K562 (cell line): ENCODE results near the gene TRABD. TPM values are rescaled to one million over a fixed set of nuclear protein-coding genes. Genes with fewer than 3 reads are reported as not detected.

Source experiments
- ATAC-seq: fragments of 200-7000 bp; cut with Tn5 transposase; 3 replicates; pipeline ENCODE4 v1.9.1; 2020; ENCODE audit warnings: moderate library complexity
- BruUV-seq: library from RNA; stranded (reverse); fragments of 400-500 nt; replicated peaks from 2 replicates; lab custom pipeline; 2021; lab: Mats Ljungman, UMichigan
- CTCF ChIA-PET: fragments of 300-600 bp; formaldehyde crosslinking; extraction: SDS; loops from one replicate; lab custom pipeline; 2021; ENCODE audit warnings: low intra/inter-chr PET ratio; lab: Yijun Ruan, JAX
- POLR2A ChIA-PET: fragments of 300-600, 350-650 bp; sonication (Branson Sonifier 250); formaldehyde crosslinking; extraction: SDS; loops from one replicate; lab custom pipeline; 2021; ENCODE audit warnings: antibody characterized with exemption, inconsistent platforms; lab: Yijun Ruan, JAX
- DNase-seq, 4 experiments: peaks; one replicate each; pipeline versions ENCODE4 v3.0.0 to v3.0.0-alpha.2; 2011 to 2018; ENCODE audit warnings: low spot score in 3 of 4, mixed read lengths in 3 of 4; ENCODE audit errors: extremely low read depth in 1 of 4
- FAIRE-seq: peaks from 2 replicates; lab custom pipeline; 2011; peaks lifted over from hg19 to GRCh38; lab: Jason Lieb, UNC
- H2AFZ ChIP-seq: 2 replicates; pipeline ENCODE4 v1.6.0; 2011; ENCODE audit warnings: low read depth, low read length, control low read depth, inconsistent platforms
- H3K27ac ChIP-seq: fragments of 200-600 bp; 3 replicates; pipeline ENCODE4 v1.8.0; 2011; ENCODE audit warnings: low read depth, mild to moderate bottlenecking, control low read depth, inconsistent platforms, low read length, moderate library complexity, mixed read lengths; ENCODE audit errors: extremely low read depth
- H3K27me3 ChIP-seq, 2 experiments: fragments of 300-600 bp in 1 of 2; 2 replicates in 1 of 2; 3 replicates in 1 of 2; pipeline versions ENCODE4 v1.6.0 to v1.8.0; 2011; ENCODE audit warnings: inconsistent platforms in 2 of 2, low read length in 2 of 2, mild to moderate bottlenecking in 1 of 2, mixed read lengths in 1 of 2, moderate library complexity in 1 of 2; ENCODE audit not compliant: control insufficient read depth in 2 of 2, insufficient read depth in 2 of 2
- H3K36me3 ChIP-seq: fragments of 300-600 bp; 3 replicates; pipeline ENCODE4 v1.8.0; 2011; ENCODE audit warnings: mild to moderate bottlenecking, low read length, inconsistent platforms; ENCODE audit not compliant: control insufficient read depth, insufficient read depth
- H3K4me1 ChIP-seq, 2 experiments: fragments of 200-600 bp in 1 of 2; replicated peaks in 1 of 2; 2 replicates in 1 of 2; 3 replicates in 1 of 2; pipeline versions ENCODE4 v1.5.1 to v1.8.0; 2011; ENCODE audit warnings: inconsistent platforms in 2 of 2, low read length in 2 of 2, mild to moderate bottlenecking in 1 of 2, mixed read lengths in 1 of 2, moderate library complexity in 1 of 2; ENCODE audit not compliant: control insufficient read depth in 2 of 2, insufficient read depth in 2 of 2
- H3K4me2 ChIP-seq: 2 replicates; pipeline ENCODE4 v1.6.1; 2011; ENCODE audit warnings: low read length, control low read depth, inconsistent platforms, mixed read lengths; ENCODE audit not compliant: insufficient read depth
- H3K4me3 ChIP-seq: fragments of 200-600 bp; sonication (generic), shearing (Covaris generic); 2 replicates; pipeline ENCODE4 v1.5.1; 2016; ENCODE audit warnings: control low read depth, inconsistent platforms
- H3K79me2 ChIP-seq: fragments of 200-600 bp; 3 replicates; pipeline ENCODE4 v1.8.0; 2011; ENCODE audit warnings: low read length, inconsistent platforms; ENCODE audit not compliant: control insufficient read depth, insufficient read depth
- H3K9ac ChIP-seq, 2 experiments: 2 replicates each; pipeline versions ENCODE4 v1.6.0 to v1.6.1; 2011; ENCODE audit warnings: low read depth in 2 of 2, low read length in 2 of 2, control low read depth in 1 of 2, inconsistent platforms in 1 of 2, mild to moderate bottlenecking in 1 of 2, mixed read lengths in 1 of 2; ENCODE audit not compliant: insufficient read depth in 1 of 2
- H3K9me1 ChIP-seq: one replicate; pipeline ENCODE4 v1.6.0; 2011; ENCODE audit warnings: inconsistent platforms, mild to moderate bottlenecking, low read length, moderate library complexity; ENCODE audit not compliant: control insufficient read depth, insufficient read depth
- H3K9me3 ChIP-seq: replicated peaks from 2 replicates; pipeline ENCODE4 v1.5.1; 2011; ENCODE audit warnings: low read depth, low read length, inconsistent platforms; ENCODE audit not compliant: control insufficient read depth, insufficient read depth
- H4K20me1 ChIP-seq: replicated peaks from 2 replicates; pipeline ENCODE4 v1.6.1; 2011; ENCODE audit warnings: low read length, inconsistent platforms, mixed read lengths; ENCODE audit not compliant: control insufficient read depth, insufficient read depth
- BRD4 ChIP-seq: fragments of 200-600 bp; sonication (generic); IDR thresholded peaks from 2 replicates; pipeline ENCODE4 v1.6.1; 2017; ENCODE audit warnings: inconsistent platforms
- GTF2F1 ChIP-seq: IDR thresholded peaks from 2 replicates; pipeline ENCODE4 v1.6.1; 2011; ENCODE audit warnings: low read depth, low read length, improper control_type of control experiment
- HES1 ChIP-seq: fragments of 450-650 bp; IDR thresholded peaks from 2 replicates; pipeline ENCODE4 v1.6.1; 2016; ENCODE audit warnings: low read depth, mild to moderate bottlenecking, moderate library complexity
- MAX ChIP-seq: sonication (generic); formaldehyde crosslinking; IDR thresholded peaks from 2 replicates; pipeline ENCODE4 v1.9.0; 2022; ENCODE audit warnings: mild to moderate bottlenecking, missing genetic modification reagents
- MBD1 ChIP-seq: fragments of 250-450 bp; sonication (Bioruptor Pico); IDR thresholded peaks from 2 replicates; pipeline ENCODE4 v1.8.0; 2022; ENCODE audit warnings: inconsistent platforms
- MLX ChIP-seq, 2 experiments: fragments of 450-650 bp in 1 of 2; sonication (generic) in 1 of 2; formaldehyde crosslinking; conservative IDR thresholded peaks; 2 replicates each; pipeline versions ENCODE4 v1.4.0 to v1.8.1; 2020 to 2022; ENCODE audit warnings: mild to moderate bottlenecking in 1 of 2, missing genetic modification reagents in 1 of 2
- SMAD1 ChIP-seq: fragments of 150-350 bp; IDR thresholded peaks from 2 replicates; pipeline ENCODE4 v1.6.1; 2014; ENCODE audit warnings: low read length, low read depth; ENCODE audit not compliant: partially characterized antibody
- XRCC4 ChIP-seq: IDR thresholded peaks from one replicate; pipeline ENCODE4 v1.6.1; 2011; ENCODE audit not compliant: insufficient read depth, insufficient read length; ENCODE audit errors: extremely low read depth
- ZBTB2 ChIP-seq: fragments of 450-650 bp; IDR thresholded peaks from 2 replicates; pipeline ENCODE4 v1.6.1; 2016; ENCODE audit warnings: antibody characterized with exemption
- ZNF175 ChIP-seq: fragments of 200-800 bp; sonication (Bioruptor generic); IDR thresholded peaks from 2 replicates; pipeline ENCODE4 v1.6.1; 2016; ENCODE audit warnings: low read depth, mild to moderate bottlenecking, missing genetic modification characterization, missing compliant biosample characterization
- ZNF282 ChIP-seq: sonication (generic); formaldehyde crosslinking; IDR thresholded peaks from 2 replicates; pipeline ENCODE4 v1.8.1; 2023; ENCODE audit warnings: missing genetic modification reagents
- ZNF384 ChIP-seq: IDR thresholded peaks from 2 replicates; pipeline ENCODE4 v1.6.1; 2012; ENCODE audit warnings: low read depth, low read length, improper control_type of control experiment
- ZNF507 ChIP-seq: conservative IDR thresholded peaks from 2 replicates; pipeline ENCODE4 v1.6.1; 2017; ENCODE audit warnings: missing genetic modification characterization, missing compliant biosample characterization
- ZNF561 ChIP-seq: fragments of 450-650 bp; formaldehyde crosslinking; conservative IDR thresholded peaks from 2 replicates; pipeline ENCODE4 v1.4.0; 2020; ENCODE audit warnings: mild to moderate bottlenecking, moderate library complexity
- WGBS: fragments of 100-300 bp; shearing (Covaris generic); methylation state at CpG from one replicate; pipeline ENCODE4 v1.1.6; 2016; ENCODE audit warnings: low coverage, mixed read lengths; ENCODE audit not compliant: insufficient coverage; ENCODE audit errors: missing lambda C conversion rate; 5-methylcytosine and 5-hydroxymethylcytosine counted together
- in situ Hi-C: fragments of 300-500 bp; cut with MboI; formaldehyde crosslinking; loops from 4 replicates; pipeline ENCODE4 v1.15.0; 2018; ENCODE audit warnings: inconsistent platforms, mixed read lengths
- intact Hi-C: fragments of 100-400 bp; cut with micrococcal nuclease; formaldehyde crosslinking; loops from 2 replicates; pipeline ENCODE4 v1.14.2; 2022
- polyA plus RNA-seq, 8 experiments: library from polyadenylated mRNA; depleted of rRNA in 4 of 8; stranded (reverse) in 5 of 8; unstranded in 3 of 8; fragments of >200 nt; fragmentation: Nextera tagmentation in 2 of 8; fragmentation: Illumina TruSeq in 1 of 8; extraction: Ambion mirVana in 2 of 8; extraction: Trizol in 1 of 8; gene quantifications; 2 replicates each; pipeline versions ENCODE4 v1.2.1 to v1.2.3, GENCODE V29; 2011 to 2014; ENCODE audit warnings: inconsistent platforms in 1 of 8, missing spikeins in 1 of 8
- total RNA-seq, 7 experiments: library from RNA; depleted of rRNA in 6 of 7; stranded (reverse); fragments of >200 nt in 6 of 7; fragmentation: Illumina TruSeq in 2 of 7; extraction: Trizol in 2 of 7; gene quantifications; 2 replicates each; pipeline versions ENCODE4 v1.2.1 to v1.2.3, GENCODE V29; 2011 to 2021; ENCODE audit warnings: low replicate concordance in 1 of 7

TRABD gene
- total and polyA plus RNA-seq, 9 of the 15 experiments (the other 6 are each of a cell fraction or from before 2014, with no cell fraction given) = 0.08 to 62.9 (median 14.0) TPM

GRCh38 chr22:50162391-50162956 is 23.2 kb upstream of the TRABD start:
- FAIRE-seq = no peak
- Histone ChIP-seq H3K4me2 (no peak overlapping the region), H3K9me3 (no peaks in the 10 kb centered on the region), H3K9me1 (no peaks in the 10 kb centered on the region), H3K9ac (no peak overlapping the region), H3K36me3 (no peaks in the 10 kb centered on the region), H3K79me2 (no peaks in the 10 kb centered on the region), H4K20me1 (no peaks in the 10 kb centered on the region), H3K4me3 (no peak overlapping the region), H2AFZ (no peak overlapping the region), H3K27ac (no peak overlapping the region), H3K4me1 (peaks cover 0 to 13% of the 10 kb centered on the region in 2 experiments; a peak in 2 of 5 replicates), H3K27me3 (peaks cover 6 to 15% of the 10 kb centered on the region in 2 experiments; a peak in 4 of 5 replicates)
- no peak for DNase-seq
- WGBS = 21% methylated on average over 10 of the region's 10 CpGs
- no TSS peak for BruUV-seq
- intact Hi-C loops (no loop called here), in situ Hi-C loops (no loop called here)
- no peak for ATAC-seq
- POLR2A ChIA-PET = no interaction called here
- TF ChIP-seq ZNF175 (CRISPR knock-in tag) (no peak), HES1 (peak; percentile 72), ZNF561 (CRISPR knock-in tag) (no peak), ZNF507 (tag) (no peak), MLX (CRISPR knock-in tag; conservative IDR thresholded peaks at IDR 0.05) (no peak), MBD1 (no peak), ZNF384 (no peak), BRD4 (no peak), MAX (CRISPR knock-in tag) (peak; percentile 46; the same call in 1 of the 2 replicates), GTF2F1 (no peak), ZNF282 (CRISPR knock-in tag) (no peak), XRCC4 (no peak), SMAD1 (no peak), ZBTB2 (no peak)
- CTCF ChIA-PET = no interaction called here
